AML-193 (cell line): ENCODE results near the gene SEC11C.

ENCODE experiments used
- DNase-seq, 2 experiments: peaks; one replicate each; lab custom pipeline; 2025; lab: John Stamatoyannopoulos, UW

SEC11C gene

GRCh38 chr18:59145055-59145454, 5.4 kb downstream of the SEC11C start:
- no peak for DNase-seq

GRCh38 chr18:59148192-59148591, 8.5 kb downstream of the SEC11C start:
- no peak for DNase-seq

GRCh38 chr18:59149007-59149406, 9.3 kb downstream of the SEC11C start:
- DNase-seq: no peak

- DNase-seq: no peak
These were observed 9.7 kb downstream of the SEC11C start for GRCh38 chr18:59149416-59149815.

GRCh38 chr18:59150236-59150635, 10.6 kb downstream of the SEC11C start:
- DNase-seq: no peak

- DNase-seq: no peak
These were observed 15.5 kb downstream of the SEC11C start for GRCh38 chr18:59155153-59155552.

GRCh38 chr18:59156316-59156715, 16.6 kb downstream of the SEC11C start:
- DNase-seq: no peak

- no peak for DNase-seq
These were observed 19.6 kb downstream of the SEC11C start for GRCh38 chr18:59159265-59159664.

- DNase-seq: no peak
These were observed 20.3 kb downstream of the SEC11C start for GRCh38 chr18:59159986-59160385.

- no peak for DNase-seq
These were observed 33.1 kb downstream of the SEC11C start for GRCh38 chr18:59172664-59173249.

- DNase-seq: no peak
These were observed 37.8 kb downstream of the SEC11C start for GRCh38 chr18:59177485-59177884.

GRCh38 chr18:59180150-59180845, 40.6 kb downstream of the SEC11C start:
- DNase-seq: no peak

GRCh38 chr18:59182673-59183072, 43.0 kb downstream of the SEC11C start:
- no peak for DNase-seq

GRCh38 chr18:59189008-59189407, 49.3 kb downstream of the SEC11C start:
- DNase-seq: no peak

GRCh38 chr18:59189746-59190145, 50.1 kb downstream of the SEC11C start:
- no peak for DNase-seq

- no peak for DNase-seq
These were observed 56.6 kb downstream of the SEC11C start for GRCh38 chr18:59196161-59196725.

GRCh38 chr18:59197636-59198035, 58.0 kb downstream of the SEC11C start:
- no peak for DNase-seq

GRCh38 chr18:59198215-59198614, 58.5 kb downstream of the SEC11C start:
- no peak for DNase-seq

GRCh38 chr18:59200787-59201186, 61.1 kb downstream of the SEC11C start:
- DNase-seq: no peak

- no peak for DNase-seq
These were observed 62.7 kb downstream of the SEC11C start for GRCh38 chr18:59202258-59202820.

- DNase-seq: no peak
These were observed 67.8 kb downstream of the SEC11C start for GRCh38 chr18:59207506-59207905.
